ENCODE results near the gene ARMC2. TPM values are rescaled to one million over a fixed set of nuclear protein-coding genes. Genes with fewer than 3 reads are reported as not detected.

The ARMC2 gene
- total and polyA plus RNA-seq, 2 of the 8 experiments (the other 6 are each of a cell fraction or from before 2014, with no cell fraction given): 1.6 to 4.4 TPM

DNA sequence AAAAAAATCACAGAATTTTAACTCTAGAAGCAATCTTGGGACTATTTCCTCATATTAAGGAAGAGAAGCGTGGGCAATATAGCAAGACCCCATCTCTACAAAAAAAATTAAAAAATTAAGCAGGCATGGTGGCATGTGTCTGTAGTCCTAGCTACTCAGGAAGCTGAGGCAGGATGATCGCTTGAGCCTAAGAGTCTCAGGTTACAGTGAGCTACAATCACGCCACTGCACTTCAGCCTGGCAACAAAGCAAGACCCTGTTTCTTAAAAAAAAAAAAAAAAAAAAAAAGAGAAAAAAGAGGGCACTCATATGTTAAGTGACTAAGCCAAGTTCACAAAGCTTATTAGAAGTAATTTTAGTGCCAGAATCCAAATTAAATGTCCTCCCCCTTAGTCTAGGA, 145.7 kb downstream of the ARMC2 start:
- Histone ChIP-seq H2BK15ac (ENCODE audit: low read length) (no peak overlapping the region), H3K79me2 (ENCODE audit: control insufficient read depth in 1 of 2, insufficient read depth in 2 of 2, low read length in 2 of 2) (no peaks in the 10 kb centered on the region), H3K18ac (ENCODE audit: extremely low read depth, low read length) (no peak overlapping the region), H3K56ac (replicated peaks; ENCODE audit: insufficient read length, low read depth, low read length) (no peak overlapping the region), H3K9me3 (ENCODE audit: insufficient read depth in 2 of 2, low read depth in 1 of 2, low read length in 1 of 2) (no peaks in the 10 kb centered on the region), H3K14ac (ENCODE audit: insufficient read length) (no peak overlapping the region), H4K8ac (ENCODE audit: extremely low read depth, insufficient read depth, low read length) (no peak overlapping the region), H3K4ac (replicated peaks; ENCODE audit: insufficient read length, low read depth, low read length) (no peak overlapping the region), H2BK120ac (replicated peaks; ENCODE audit: low read depth, low read length) (no peak overlapping the region), H3K4me1 (replicated peaks in 1 of 4; ENCODE audit: control insufficient read depth in 3 of 4, insufficient read depth in 4 of 4, low read length in 3 of 4) (no peaks in the 10 kb centered on the region), H3K4me3 (ENCODE audit: extremely low read depth in 1 of 4, insufficient read depth in 2 of 4, low read depth in 3 of 4, low read length in 4 of 4) (no peak overlapping the region), H3K23me2 (ENCODE audit: low read depth, low read length) (no peaks in the 10 kb centered on the region), H2AFZ (ENCODE audit: low read length) (no peak overlapping the region), H2BK20ac (ENCODE audit: low read length) (no peak overlapping the region), H3K79me1 (ENCODE audit: low read depth, low read length) (no peaks in the 10 kb centered on the region), H3K4me2 (ENCODE audit: insufficient read depth in 1 of 2, low read depth in 2 of 2, low read length in 2 of 2) (no peak overlapping the region), H2BK5ac (ENCODE audit: low read depth, low read length) (no peak overlapping the region), H4K5ac (ENCODE audit: insufficient read length, low read depth, low read length) (no peak overlapping the region), H3K23ac (ENCODE audit: insufficient read length) (no peak overlapping the region), H3K9ac (replicated peaks in 1 of 4; ENCODE audit: extremely low read depth in 1 of 4, low read depth in 3 of 4, low read length in 3 of 4) (no peak overlapping the region), H2BK12ac (ENCODE audit: low read depth, low read length) (no peak overlapping the region), H4K20me1 (replicated peaks in 1 of 2; ENCODE audit: control insufficient read depth in 1 of 2, insufficient read depth in 2 of 2, low read length in 2 of 2) (no peaks in the 10 kb centered on the region), H4K91ac (replicated peaks; ENCODE audit: insufficient read length, low read length) (no peak overlapping the region), H3K27me3 (replicated peaks in 1 of 4; ENCODE audit: control insufficient read depth in 3 of 4, extremely low read depth in 1 of 4, insufficient read depth in 3 of 4, low read length in 3 of 4) (peaks cover 0 to 1% (median 0%) of the 10 kb centered on the region in 4 experiments; a peak in 1 of 7 replicates), H2AK5ac (ENCODE audit: low read depth, low read length) (no peak overlapping the region), H3K27ac (ENCODE audit: low read depth, low read length) (no peak overlapping the region), H3K36me3 (ENCODE audit: control insufficient read depth in 2 of 4, insufficient read depth in 4 of 4, low read length in 3 of 4) (peaks cover 0 to 37% (median 12%) of the 10 kb centered on the region in 4 experiments; a peak in 7 of 8 replicates)
- CTCF ChIA-PET (ENCODE audit: partially characterized antibody): interaction anchor here (1.1 kb wide), 1 partner anchor 88 kb away, joined by 3 read pairs; no protein-coding TSS in a partner anchor
- WGBS, 2 experiments (ENCODE audit: extremely low coverage in 1 of 2, insufficient coverage in 1 of 2, insufficient read length in 1 of 2, insufficient replicate concordance in 2 of 2, low coverage in 1 of 2, low lambda C conversion rate in 2 of 2, missing lambda C conversion rate in 1 of 2): 62% methylated on average over 3 of the region's 3 CpGs; no CpG with 5 or more reads in 1 of the 2 experiments
- POLR2A ChIA-PET (ENCODE audit: partially characterized antibody): no interaction called here
- FAIRE-seq (no peak), DNase-seq (ENCODE audit: low read depth in 1 of 2, low spot score in 2 of 2) (no peak)
- TF ChIP-seq EGR1 (IDR thresholded peaks at IDR 0.05; ENCODE audit: borderline replicate concordance, low read depth, low read length): no peak
- no peak for TF ChIP-seq RNF2 (IDR thresholded peaks at IDR 0.05; ENCODE audit: borderline replicate concordance, low read depth, low read length, missing control alignments, poor library complexity, severe bottlenecking)
- TF ChIP-seq ASH2L (IDR thresholded peaks at IDR 0.05; ENCODE audit: low read length): no peak
- TF ChIP-seq POLR2AphosphoS5 (IDR thresholded peaks at IDR 0.05; ENCODE audit: low read depth, low read length): no peak
- TF ChIP-seq HDAC6 (IDR thresholded peaks at IDR 0.05; ENCODE audit: low read depth, low read length): no peak
- no peak for TF ChIP-seq JUN (IDR thresholded peaks at IDR 0.05; ENCODE audit: low read depth, low read length)
- no peak for TF ChIP-seq SIX5 (IDR thresholded peaks at IDR 0.05; ENCODE audit: low read depth, low read length)
- no peak for TF ChIP-seq RFX5 (IDR thresholded peaks at IDR 0.05; ENCODE audit: borderline replicate concordance, low read depth, low read length)
- TF ChIP-seq CTBP2 (IDR thresholded peaks at IDR 0.05; ENCODE audit: borderline replicate concordance, insufficient read depth, insufficient read length, low read length): no peak

Measured in H1 (cell line).